CD4-positive, alpha-beta T cell treated with Interleukin-12 subunit alpha and Interleukin-12 subunit beta, for 1 hour (primary cell): ENCODE data around the gene OPCML.

Experiments used
- DNase-seq: peaks from one replicate; pipeline ENCODE4 v3.0.0-alpha.2; 2020

The OPCML gene

GRCh38 chr11:133224271-133224670, 308.0 kb downstream of the OPCML start:
- no peak for DNase-seq

- DNase-seq = no peak
Observed at GRCh38 chr11:133222425-133223330, 309.6 kb downstream of the OPCML start.

GRCh38 chr11:133219543-133219942, 312.8 kb downstream of the OPCML start:
- no peak for DNase-seq

GRCh38 chr11:133216813-133217212, 315.5 kb downstream of the OPCML start:
- no peak for DNase-seq

GRCh38 chr11:133215596-133216230, 316.6 kb downstream of the OPCML start:
- no peak for DNase-seq

- no peak for DNase-seq
Observed at GRCh38 chr11:133214646-133215045, 317.7 kb downstream of the OPCML start.

GRCh38 chr11:133212201-133212600, 320.1 kb downstream of the OPCML start:
- DNase-seq = no peak

GRCh38 chr11:133207995-133208394, 324.3 kb downstream of the OPCML start:
- no peak for DNase-seq

- DNase-seq = no peak
Observed at GRCh38 chr11:133206313-133207005, 325.8 kb downstream of the OPCML start.

- no peak for DNase-seq
Observed at GRCh38 chr11:133204158-133204557, 328.1 kb downstream of the OPCML start.

- no peak for DNase-seq
Observed at GRCh38 chr11:133202816-133203215, 329.5 kb downstream of the OPCML start.

- no peak for DNase-seq
Observed at GRCh38 chr11:133198438-133198837, 333.9 kb downstream of the OPCML start.

GRCh38 chr11:133197425-133197824, 334.9 kb downstream of the OPCML start:
- no peak for DNase-seq

GRCh38 chr11:133191931-133192330, 340.4 kb downstream of the OPCML start:
- no peak for DNase-seq

- DNase-seq = no peak
Observed at GRCh38 chr11:133181667-133182066, 350.6 kb downstream of the OPCML start.

- DNase-seq = no peak
Observed at GRCh38 chr11:133181066-133181465, 351.2 kb downstream of the OPCML start.

GRCh38 chr11:133180201-133180600, 352.1 kb downstream of the OPCML start:
- no peak for DNase-seq

GRCh38 chr11:133176748-133177147, 355.6 kb downstream of the OPCML start:
- no peak for DNase-seq

- DNase-seq = no peak
Observed at GRCh38 chr11:133175103-133175502, 357.2 kb downstream of the OPCML start.

GRCh38 chr11:133173810-133174412, 358.4 kb downstream of the OPCML start:
- DNase-seq = no peak

GRCh38 chr11:133172349-133172748, 360.0 kb downstream of the OPCML start:
- DNase-seq = no peak

- DNase-seq = no peak
Observed at GRCh38 chr11:133171374-133171773, 360.9 kb downstream of the OPCML start.

GRCh38 chr11:133168016-133168415, 364.3 kb downstream of the OPCML start:
- DNase-seq = no peak
